Neural cell (in vitro differentiated cells): Measurements from ENCODE around the gene TBC1D3I. TPM values are rescaled to one million over a fixed set of nuclear protein-coding genes. Genes with fewer than 3 reads are reported as not detected.

Experiments used
- H2AFZ ChIP-seq: fragments of 200-600, 300-800 bp; sonication (generic), shearing (Covaris generic); 2 replicates; pipeline ENCODE4 v1.6.0; 2014; ENCODE audit warnings: low read depth, mild to moderate bottlenecking, antibody characterized with exemption, low read length, moderate library complexity
- H3F3A ChIP-seq: fragments of 200-600 bp; shearing (Covaris generic); 2 replicates; pipeline ENCODE4 v1.6.1; 2016; ENCODE audit warnings: mild to moderate bottlenecking, moderate library complexity, mixed read lengths, antibody characterized with exemption, low read length; ENCODE audit not compliant: insufficient read depth, poor library complexity, severe bottlenecking
- H3K27ac ChIP-seq: fragments of 200-600, 300-800 bp; sonication (generic), shearing (Covaris generic); 2 replicates; pipeline ENCODE4 v1.5.1; 2014; ENCODE audit warnings: mild to moderate bottlenecking, low read length, moderate library complexity
- H3K27me3 ChIP-seq: fragments of 300-800, 200-600 bp; sonication (generic), shearing (Covaris generic); 2 replicates; pipeline ENCODE4 v1.6.0; 2014; ENCODE audit warnings: mild to moderate bottlenecking, low read depth, low read length, moderate library complexity; ENCODE audit not compliant: insufficient read depth
- H3K36me3 ChIP-seq: fragments of 300-800, 200-600 bp; sonication (generic), shearing (Covaris generic); 2 replicates; pipeline ENCODE4 v1.5.1; 2014; ENCODE audit warnings: mild to moderate bottlenecking, antibody characterized with exemption, low read length, moderate library complexity; ENCODE audit not compliant: insufficient read depth
- H3K4me2 ChIP-seq: fragments of 300-800, 200-600 bp; sonication (generic), shearing (Covaris generic); 2 replicates; pipeline ENCODE4 v1.6.0; 2014; ENCODE audit warnings: mild to moderate bottlenecking, low read length
- H3K4me3 ChIP-seq: fragments of 300-800, 200-600 bp; sonication (generic), shearing (Covaris generic); 2 replicates; pipeline ENCODE4 v1.5.1; 2014; ENCODE audit warnings: mild to moderate bottlenecking, low read length, moderate library complexity
- H3K79me2 ChIP-seq: fragments of 200-600 bp; shearing (Covaris generic); replicated peaks from 2 replicates; pipeline ENCODE4 v1.6.0; 2014; ENCODE audit warnings: mild to moderate bottlenecking, low read length, moderate library complexity; ENCODE audit not compliant: insufficient read depth
- H3K9ac ChIP-seq: fragments of 300-800, 200-600 bp; sonication (generic), shearing (Covaris generic); 2 replicates; pipeline ENCODE4 v1.6.1; 2016; ENCODE audit warnings: mild to moderate bottlenecking, low read length, mixed read lengths
- H3K9me2 ChIP-seq: fragments of 200-600 bp; shearing (Covaris generic); 2 replicates; pipeline ENCODE4 v1.6.1; 2016; ENCODE audit warnings: mild to moderate bottlenecking, low read length, mixed read lengths; ENCODE audit not compliant: insufficient read depth
- H3K9me3 ChIP-seq: fragments of 200-600, 300-800 bp; sonication (generic), shearing (Covaris generic); 2 replicates; pipeline ENCODE4 v1.6.1; 2016; ENCODE audit warnings: mild to moderate bottlenecking, mixed run types, low read length, moderate library complexity, mixed read lengths
- H4K20me1 ChIP-seq: fragments of 200-600 bp; shearing (Covaris generic); 2 replicates; pipeline ENCODE4 v1.6.1; 2016; ENCODE audit warnings: mild to moderate bottlenecking, mixed run types; ENCODE audit not compliant: insufficient read depth
- EP300 ChIP-seq: fragments of 450-650 bp; conservative IDR thresholded peaks from 2 replicates; pipeline ENCODE4 v1.6.1; 2014; ENCODE audit warnings: antibody characterized with exemption, mild to moderate bottlenecking, moderate library complexity; ENCODE audit not compliant: poor library complexity, severe bottlenecking
- EZH2 ChIP-seq: fragments of 200-600, 300-800 bp; shearing (Covaris generic), sonication (generic); IDR thresholded peaks from 2 replicates; pipeline ENCODE4 v1.6.1; 2014; ENCODE audit warnings: antibody characterized with exemption, low read length, borderline replicate concordance, mild to moderate bottlenecking; ENCODE audit not compliant: insufficient read depth, poor library complexity, severe bottlenecking
- MXI1 ChIP-seq: fragments of 450-650 bp; conservative IDR thresholded peaks from 2 replicates; pipeline ENCODE4 v1.6.1; 2014; ENCODE audit warnings: antibody characterized with exemption, mild to moderate bottlenecking; ENCODE audit not compliant: poor library complexity, severe bottlenecking
- POLR2AphosphoS5 ChIP-seq: IDR thresholded peaks from 2 replicates; pipeline ENCODE4 v1.6.1; 2012
- RAD21 ChIP-seq: fragments of 450-650 bp; conservative IDR thresholded peaks from 2 replicates; pipeline ENCODE4 v1.6.1; 2014; ENCODE audit warnings: antibody characterized with exemption, mild to moderate bottlenecking, moderate library complexity
- SMC3 ChIP-seq: fragments of 450-650 bp; conservative IDR thresholded peaks from 2 replicates; pipeline ENCODE4 v1.6.1; 2014; ENCODE audit warnings: antibody characterized with exemption, mild to moderate bottlenecking, moderate library complexity; ENCODE audit not compliant: poor library complexity
- TAF1 ChIP-seq: IDR thresholded peaks from 2 replicates; pipeline ENCODE4 v1.6.1; 2012; ENCODE audit warnings: low read depth
- polyA plus RNA-seq: library from polyadenylated mRNA; depleted of rRNA; stranded (reverse); fragments of >200 nt; gene quantifications from 2 replicates; pipeline ENCODE4 v1.2.3, GENCODE V29; 2014
- TF ChIP-seq, protein P1 (sequence below): fragments of 450-650 bp; IDR thresholded peaks from 2 replicates; pipeline ENCODE4 v1.5.1; 2014; ENCODE audit warnings: antibody characterized with exemption, mild to moderate bottlenecking, moderate library complexity; ENCODE audit not compliant: poor library complexity, severe bottlenecking
- TF ChIP-seq, protein P2 (sequence below): IDR thresholded peaks from 2 replicates; pipeline ENCODE4 v1.6.1; 2012; ENCODE audit warnings: borderline replicate concordance

TBC1D3I gene
- polyA plus RNA-seq, 1 donor from 2014 or later, result 0.32 TPM

DNA sequence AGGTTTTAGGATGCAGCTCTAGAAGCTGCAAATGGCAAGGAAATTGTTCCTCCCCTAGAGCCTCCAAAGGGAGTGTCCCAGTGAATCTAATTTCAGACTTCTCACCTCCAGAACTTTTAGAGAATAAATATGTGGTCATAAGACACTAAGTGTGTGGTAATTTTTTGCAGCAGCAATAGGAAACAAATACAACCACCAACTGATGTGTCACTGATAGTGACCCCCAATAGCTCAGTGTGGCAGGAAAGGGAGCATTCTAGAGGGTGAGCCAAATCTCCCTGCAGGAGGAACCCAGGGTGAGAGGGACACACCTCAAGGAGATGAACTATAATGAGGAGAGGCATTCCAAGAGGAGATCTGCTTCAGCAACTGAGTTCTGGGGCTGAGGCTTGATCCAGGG is 49.5 kb downstream of the TBC1D3I start:
- H3K9me3 ChIP-seq, result no peaks in the 10 kb centered on the region
- H4K20me1 ChIP-seq, result no peaks in the 10 kb centered on the region
- H3K27ac ChIP-seq, result no peak overlapping the region
- no peaks in the 10 kb centered on the region for H3K27me3 ChIP-seq
- H3K4me3 ChIP-seq, result no peak overlapping the region
- H3K4me2 ChIP-seq, result no peak overlapping the region
- H3K79me2 ChIP-seq, result no peaks in the 10 kb centered on the region
- H3K9ac ChIP-seq, result no peak overlapping the region
- H2AFZ ChIP-seq, result no peak overlapping the region
- no peaks in the 10 kb centered on the region for H3K36me3 ChIP-seq
- H3F3A ChIP-seq, result no peaks in the 10 kb centered on the region
- H3K9me2 ChIP-seq, result no peaks in the 10 kb centered on the region
- no peak for TF ChIP-seq SMC3
- no peak for TF ChIP-seq EP300
- TF ChIP-seq, protein P1, sequence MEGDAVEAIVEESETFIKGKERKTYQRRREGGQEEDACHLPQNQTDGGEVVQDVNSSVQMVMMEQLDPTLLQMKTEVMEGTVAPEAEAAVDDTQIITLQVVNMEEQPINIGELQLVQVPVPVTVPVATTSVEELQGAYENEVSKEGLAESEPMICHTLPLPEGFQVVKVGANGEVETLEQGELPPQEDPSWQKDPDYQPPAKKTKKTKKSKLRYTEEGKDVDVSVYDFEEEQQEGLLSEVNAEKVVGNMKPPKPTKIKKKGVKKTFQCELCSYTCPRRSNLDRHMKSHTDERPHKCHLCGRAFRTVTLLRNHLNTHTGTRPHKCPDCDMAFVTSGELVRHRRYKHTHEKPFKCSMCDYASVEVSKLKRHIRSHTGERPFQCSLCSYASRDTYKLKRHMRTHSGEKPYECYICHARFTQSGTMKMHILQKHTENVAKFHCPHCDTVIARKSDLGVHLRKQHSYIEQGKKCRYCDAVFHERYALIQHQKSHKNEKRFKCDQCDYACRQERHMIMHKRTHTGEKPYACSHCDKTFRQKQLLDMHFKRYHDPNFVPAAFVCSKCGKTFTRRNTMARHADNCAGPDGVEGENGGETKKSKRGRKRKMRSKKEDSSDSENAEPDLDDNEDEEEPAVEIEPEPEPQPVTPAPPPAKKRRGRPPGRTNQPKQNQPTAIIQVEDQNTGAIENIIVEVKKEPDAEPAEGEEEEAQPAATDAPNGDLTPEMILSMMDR, result no peak
- no peak for TF ChIP-seq EZH2
- no peak for TF ChIP-seq POLR2AphosphoS5
- no peak for TF ChIP-seq RAD21

DNA sequence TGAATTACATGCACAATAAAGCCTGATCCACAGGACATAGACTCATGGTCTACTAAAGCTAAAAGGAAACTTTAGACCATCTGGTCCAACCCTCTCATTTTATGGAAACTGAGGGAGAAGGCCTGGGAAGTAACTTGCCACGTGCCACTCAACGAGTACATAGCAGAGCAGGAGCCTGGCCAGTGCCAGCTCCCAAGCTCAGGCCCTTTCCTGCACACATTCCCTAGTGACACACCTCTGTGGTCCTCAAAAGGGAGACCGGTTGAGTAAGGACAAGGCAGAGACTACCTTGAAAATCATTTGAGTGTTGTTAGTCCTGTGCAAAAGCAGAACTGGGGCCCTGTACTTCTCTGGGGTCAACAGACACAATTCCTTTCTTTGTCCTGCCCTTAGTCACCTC is 50.7 kb downstream of the TBC1D3I start:
- Histone ChIP-seq H3F3A (no peaks in the 10 kb centered on the region), H3K4me3 (no peak overlapping the region), H3K9ac (no peak overlapping the region), H3K9me3 (no peaks in the 10 kb centered on the region), H2AFZ (no peak overlapping the region), H3K27ac (no peak overlapping the region), H3K27me3 (no peaks in the 10 kb centered on the region), H3K79me2 (no peaks in the 10 kb centered on the region), H3K9me2 (no peaks in the 10 kb centered on the region), H3K4me2 (no peak overlapping the region), H3K36me3 (no peaks in the 10 kb centered on the region), H4K20me1 (no peaks in the 10 kb centered on the region)
- TF ChIP-seq EZH2 (no peak), POLR2AphosphoS5 (no peak), MXI1 (no peak), SMC3 (no peak), RAD21 (no peak), EP300 (no peak), TAF1 (no peak)
- TF ChIP-seq, protein P1, result no peak
- TF ChIP-seq, protein P2, sequence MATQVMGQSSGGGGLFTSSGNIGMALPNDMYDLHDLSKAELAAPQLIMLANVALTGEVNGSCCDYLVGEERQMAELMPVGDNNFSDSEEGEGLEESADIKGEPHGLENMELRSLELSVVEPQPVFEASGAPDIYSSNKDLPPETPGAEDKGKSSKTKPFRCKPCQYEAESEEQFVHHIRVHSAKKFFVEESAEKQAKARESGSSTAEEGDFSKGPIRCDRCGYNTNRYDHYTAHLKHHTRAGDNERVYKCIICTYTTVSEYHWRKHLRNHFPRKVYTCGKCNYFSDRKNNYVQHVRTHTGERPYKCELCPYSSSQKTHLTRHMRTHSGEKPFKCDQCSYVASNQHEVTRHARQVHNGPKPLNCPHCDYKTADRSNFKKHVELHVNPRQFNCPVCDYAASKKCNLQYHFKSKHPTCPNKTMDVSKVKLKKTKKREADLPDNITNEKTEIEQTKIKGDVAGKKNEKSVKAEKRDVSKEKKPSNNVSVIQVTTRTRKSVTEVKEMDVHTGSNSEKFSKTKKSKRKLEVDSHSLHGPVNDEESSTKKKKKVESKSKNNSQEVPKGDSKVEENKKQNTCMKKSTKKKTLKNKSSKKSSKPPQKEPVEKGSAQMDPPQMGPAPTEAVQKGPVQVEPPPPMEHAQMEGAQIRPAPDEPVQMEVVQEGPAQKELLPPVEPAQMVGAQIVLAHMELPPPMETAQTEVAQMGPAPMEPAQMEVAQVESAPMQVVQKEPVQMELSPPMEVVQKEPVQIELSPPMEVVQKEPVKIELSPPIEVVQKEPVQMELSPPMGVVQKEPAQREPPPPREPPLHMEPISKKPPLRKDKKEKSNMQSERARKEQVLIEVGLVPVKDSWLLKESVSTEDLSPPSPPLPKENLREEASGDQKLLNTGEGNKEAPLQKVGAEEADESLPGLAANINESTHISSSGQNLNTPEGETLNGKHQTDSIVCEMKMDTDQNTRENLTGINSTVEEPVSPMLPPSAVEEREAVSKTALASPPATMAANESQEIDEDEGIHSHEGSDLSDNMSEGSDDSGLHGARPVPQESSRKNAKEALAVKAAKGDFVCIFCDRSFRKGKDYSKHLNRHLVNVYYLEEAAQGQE, result no peak
